Prostate gland (tissue), 2 donors: ENCODE results near the gene CREBRF.

Experiments
- POLR2A ChIP-seq: fragments of 450-650 bp; IDR thresholded peaks from one replicate; pipeline ENCODE4 v1.6.1; 2016; ENCODE audit warnings: antibody characterized with exemption, mild to moderate bottlenecking
- POLR2AphosphoS5 ChIP-seq: sonication (generic); formaldehyde crosslinking; IDR thresholded peaks from one replicate; pipeline ENCODE4 v1.6.1; 2017; ENCODE audit warnings: antibody characterized with exemption
- TF ChIP-seq, protein P1 (sequence below), 4 experiments: fragments of 200-600 bp in 2 of 4; fragments of 450-650 bp in 2 of 4; sonication (generic) in 2 of 4; IDR thresholded peaks; 1 replicate in 3 of 4; 2 replicates in 1 of 4; pipeline ENCODE4 v1.5.1; 2016 to 2019; ENCODE audit warnings: antibody characterized with exemption in 4 of 4, mild to moderate bottlenecking in 2 of 4, moderate library complexity in 2 of 4

DNA sequence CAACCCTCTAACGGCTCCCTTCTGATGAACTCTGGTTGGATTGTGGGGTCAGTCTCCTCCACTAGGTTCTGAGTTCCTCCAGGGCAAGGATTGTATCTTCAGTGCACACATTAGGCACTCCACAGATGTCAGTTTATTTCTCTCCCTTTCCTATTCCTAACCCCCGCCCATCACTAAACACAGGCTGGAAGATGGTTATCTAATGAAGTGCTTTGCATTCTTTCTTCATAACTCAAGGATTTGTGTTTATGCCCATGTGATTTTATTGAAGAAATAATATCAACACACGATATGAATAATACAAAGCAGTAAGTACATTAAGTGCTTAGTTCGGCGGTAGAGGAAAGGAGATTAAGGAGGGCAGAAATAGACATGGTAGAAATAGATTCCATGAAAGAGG, 4.4 kb upstream of the CREBRF start:
- TF ChIP-seq, protein P1, sequence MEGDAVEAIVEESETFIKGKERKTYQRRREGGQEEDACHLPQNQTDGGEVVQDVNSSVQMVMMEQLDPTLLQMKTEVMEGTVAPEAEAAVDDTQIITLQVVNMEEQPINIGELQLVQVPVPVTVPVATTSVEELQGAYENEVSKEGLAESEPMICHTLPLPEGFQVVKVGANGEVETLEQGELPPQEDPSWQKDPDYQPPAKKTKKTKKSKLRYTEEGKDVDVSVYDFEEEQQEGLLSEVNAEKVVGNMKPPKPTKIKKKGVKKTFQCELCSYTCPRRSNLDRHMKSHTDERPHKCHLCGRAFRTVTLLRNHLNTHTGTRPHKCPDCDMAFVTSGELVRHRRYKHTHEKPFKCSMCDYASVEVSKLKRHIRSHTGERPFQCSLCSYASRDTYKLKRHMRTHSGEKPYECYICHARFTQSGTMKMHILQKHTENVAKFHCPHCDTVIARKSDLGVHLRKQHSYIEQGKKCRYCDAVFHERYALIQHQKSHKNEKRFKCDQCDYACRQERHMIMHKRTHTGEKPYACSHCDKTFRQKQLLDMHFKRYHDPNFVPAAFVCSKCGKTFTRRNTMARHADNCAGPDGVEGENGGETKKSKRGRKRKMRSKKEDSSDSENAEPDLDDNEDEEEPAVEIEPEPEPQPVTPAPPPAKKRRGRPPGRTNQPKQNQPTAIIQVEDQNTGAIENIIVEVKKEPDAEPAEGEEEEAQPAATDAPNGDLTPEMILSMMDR (IDR thresholded peaks at IDR 0.05), result no peak
- TF ChIP-seq POLR2AphosphoS5, result no peak
- TF ChIP-seq POLR2A, result no peak
